HK-2 (cell line): Measurements from ENCODE around the gene FAM111A.

Experiments used
- DNase-seq: peaks from one replicate; pipeline ENCODE4 v3.0.0-alpha.2; 2018; ENCODE audit not compliant: unreplicated experiment

FAM111A gene

GRCh38 chr11:59180168-59180776, 37.6 kb downstream of the FAM111A start:
- DNase-seq = no peak

GRCh38 chr11:59180907-59181306, 38.3 kb downstream of the FAM111A start:
- no peak for DNase-seq

GRCh38 chr11:59181746-59182456, 39.2 kb downstream of the FAM111A start:
- no peak for DNase-seq

GRCh38 chr11:59182457-59183151, 39.9 kb downstream of the FAM111A start:
- no peak for DNase-seq

GRCh38 chr11:59183771-59184170, 41.1 kb downstream of the FAM111A start:
- DNase-seq = no peak

- DNase-seq = no peak
Measured at GRCh38 chr11:59184691-59185339, 42.2 kb downstream of the FAM111A start.

- DNase-seq = no peak
Measured at GRCh38 chr11:59185386-59185945, 42.8 kb downstream of the FAM111A start.

GRCh38 chr11:59186130-59186594, 43.5 kb downstream of the FAM111A start:
- DNase-seq = no peak

- DNase-seq = no peak
Measured at GRCh38 chr11:59187035-59187434, 44.4 kb downstream of the FAM111A start.

- DNase-seq = no peak
Measured at GRCh38 chr11:59187587-59187986, 44.9 kb downstream of the FAM111A start.

GRCh38 chr11:59188954-59189353, 46.3 kb downstream of the FAM111A start:
- DNase-seq = no peak

- no peak for DNase-seq
Measured at GRCh38 chr11:59189986-59190385, 47.3 kb downstream of the FAM111A start.

- no peak for DNase-seq
Measured at GRCh38 chr11:59191095-59191494, 48.4 kb downstream of the FAM111A start.

- DNase-seq = no peak
Measured at GRCh38 chr11:59191890-59192289, 49.2 kb downstream of the FAM111A start.

- no peak for DNase-seq
Measured at GRCh38 chr11:59192446-59193020, 49.9 kb downstream of the FAM111A start.

GRCh38 chr11:59193587-59194130, 51.0 kb downstream of the FAM111A start:
- no peak for DNase-seq

GRCh38 chr11:59195586-59195985, 52.9 kb downstream of the FAM111A start:
- DNase-seq = no peak

GRCh38 chr11:59196777-59197176, 54.1 kb downstream of the FAM111A start:
- DNase-seq = no peak

GRCh38 chr11:59197991-59198390, 55.3 kb downstream of the FAM111A start:
- no peak for DNase-seq

GRCh38 chr11:59198726-59199125, 56.1 kb downstream of the FAM111A start:
- no peak for DNase-seq
